ENCODE results near the gene CCNQ.

GRCh38 chrX:153585827-153586226 is 13.1 kb downstream of the CCNQ start:
- no peak for TF ChIP-seq EZH2 (IDR thresholded peaks at IDR 0.05; ENCODE audit: borderline replicate concordance, low read depth, low read length, severe bottlenecking)
- TF ChIP-seq CTCF (IDR thresholded peaks at IDR 0.05; ENCODE audit: borderline replicate concordance, extremely low read depth, low read length, poor library complexity, severe bottlenecking): no peak
